ENCODE results near the gene MAPK8. TPM values are rescaled to one million over a fixed set of nuclear protein-coding genes. Genes with fewer than 3 reads are reported as not detected.
"Not testable (repeated sequence)": the region's sequence is repeated elsewhere in the genome, so short reads cannot be mapped to it uniquely, and the experiment has no call there.

Gene MAPK8
- 38.8 TPM for polyA plus RNA-seq (ENCODE audit: insufficient read length)

DNA sequence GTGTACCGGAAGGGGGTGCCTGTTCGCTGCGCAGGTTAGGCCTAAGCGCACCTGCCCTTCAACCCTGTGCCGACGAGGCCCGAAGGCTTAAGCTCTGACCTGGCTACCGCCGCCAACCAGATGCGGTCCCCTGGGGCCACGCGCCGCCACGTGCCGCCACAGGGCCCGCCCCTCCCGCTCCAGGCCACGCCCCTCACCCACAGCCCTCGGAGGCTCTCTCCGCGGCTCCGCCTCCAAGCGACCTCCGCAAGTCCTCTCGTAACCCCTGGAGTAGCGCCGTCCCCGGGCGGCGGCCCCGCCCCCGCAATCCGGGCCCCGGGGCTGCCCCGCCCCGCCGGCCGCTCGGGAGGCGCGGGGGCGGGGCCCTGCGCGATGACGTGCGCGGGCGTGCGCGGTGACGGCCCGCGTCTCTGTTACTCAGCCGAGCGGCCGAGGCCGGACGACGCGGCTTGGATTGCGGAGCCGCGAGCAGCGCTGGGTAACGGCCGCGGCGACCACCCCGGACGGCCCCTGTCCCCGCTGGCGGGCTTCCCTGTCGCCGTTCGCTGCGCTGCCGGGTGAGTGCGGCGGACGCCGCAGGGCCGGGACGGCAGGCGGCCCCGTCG, at the start of gene MAPK8:
Gene MAPK8, plus strand, starts transcription at position 413 of the 605 bp plus-strand sequence. CDS start 94,984 bp downstream, outside the sequence.
- peak; percentile 91 for DNase-seq

DNA sequence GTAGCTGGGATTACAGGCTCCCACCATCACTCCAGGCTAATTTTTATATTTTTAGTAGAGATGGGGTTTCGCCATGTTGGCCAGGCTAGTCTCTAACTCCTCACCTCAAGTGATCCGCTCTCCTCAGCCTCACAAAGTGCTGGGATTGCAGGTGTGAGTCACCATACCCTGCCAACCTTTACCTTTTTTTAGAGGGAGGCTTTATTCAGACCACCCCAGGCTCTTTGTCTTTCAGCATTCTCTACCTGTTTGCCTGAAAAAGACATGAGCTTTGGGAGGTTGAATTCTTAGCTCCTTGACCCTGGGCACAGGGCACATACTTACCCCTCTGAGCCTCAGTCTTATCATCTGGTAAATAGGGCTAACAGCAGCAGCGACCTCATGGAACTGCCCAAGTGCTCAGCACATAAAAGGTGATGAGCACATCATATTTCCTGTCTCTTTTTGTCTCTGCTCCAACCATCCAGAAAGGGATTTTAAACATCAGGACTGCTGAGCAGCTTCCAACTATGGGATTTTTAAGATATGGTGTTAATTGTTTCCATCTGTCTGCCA, 49.0 kb upstream of the MAPK8 start:
- DNase-seq, result no peak

DNA sequence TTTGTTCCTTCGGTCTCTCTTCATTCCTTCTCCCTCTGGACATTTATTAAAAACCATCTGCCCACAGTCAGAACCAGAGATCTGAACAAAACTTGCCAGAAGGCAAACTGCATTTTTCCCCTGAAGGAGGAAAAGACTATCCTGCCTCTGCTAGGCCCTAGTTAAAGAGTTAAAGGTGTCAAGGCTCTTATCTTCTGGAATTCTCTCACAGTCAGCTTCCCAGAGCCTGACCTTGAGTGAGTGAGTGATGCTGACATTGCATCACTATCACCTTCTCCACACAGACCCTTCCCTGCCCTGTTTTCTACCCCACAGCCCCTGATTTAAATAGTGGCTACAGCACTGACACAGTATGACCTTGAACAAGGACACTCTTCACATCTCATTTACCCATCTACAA, 48.4 kb upstream of the MAPK8 start:
- no peak for DNase-seq

DNA sequence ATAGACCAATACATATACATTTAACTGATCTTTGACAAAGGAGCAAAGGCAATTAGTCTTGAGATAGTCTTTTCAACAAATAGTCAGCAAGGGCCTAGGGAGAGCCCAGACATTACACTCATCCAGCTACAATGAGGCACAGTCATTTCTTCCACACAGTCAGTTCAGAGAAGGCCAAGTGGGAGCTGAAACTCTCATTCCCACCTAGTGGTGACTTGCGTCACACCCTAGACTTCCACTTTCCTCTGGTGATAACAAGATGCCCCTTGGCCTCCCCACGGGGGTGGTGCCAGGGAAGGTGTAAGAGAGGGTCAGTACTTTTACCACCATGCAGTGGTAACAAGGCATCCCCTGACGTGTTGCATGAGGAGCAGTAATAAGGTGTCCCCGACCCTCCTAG, 39.9 kb upstream of the MAPK8 start:
- DNase-seq, result no peak

- no peak for DNase-seq
These were observed 35.3 kb upstream of the MAPK8 start for GRCh38 chr10:48271047-48271730.

DNA sequence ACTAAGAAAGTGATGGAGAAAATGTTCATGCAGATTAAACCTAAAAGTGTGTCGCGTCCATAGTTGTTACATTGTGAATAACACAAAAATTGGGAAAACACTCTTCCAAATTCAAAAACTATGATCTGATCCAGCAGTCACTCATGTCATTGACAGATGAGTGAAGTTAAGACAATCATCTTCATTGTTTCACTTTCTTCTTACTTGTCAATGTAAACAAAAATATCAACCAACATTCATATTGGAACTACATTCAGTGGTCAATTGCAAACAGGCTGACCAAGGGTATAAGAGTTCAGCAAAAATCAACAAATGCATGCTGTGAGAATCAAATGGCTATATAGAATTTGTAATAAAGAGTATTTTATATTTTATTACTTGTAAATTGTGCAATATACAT, 33.8 kb upstream of the MAPK8 start:
- no peak for DNase-seq

DNA sequence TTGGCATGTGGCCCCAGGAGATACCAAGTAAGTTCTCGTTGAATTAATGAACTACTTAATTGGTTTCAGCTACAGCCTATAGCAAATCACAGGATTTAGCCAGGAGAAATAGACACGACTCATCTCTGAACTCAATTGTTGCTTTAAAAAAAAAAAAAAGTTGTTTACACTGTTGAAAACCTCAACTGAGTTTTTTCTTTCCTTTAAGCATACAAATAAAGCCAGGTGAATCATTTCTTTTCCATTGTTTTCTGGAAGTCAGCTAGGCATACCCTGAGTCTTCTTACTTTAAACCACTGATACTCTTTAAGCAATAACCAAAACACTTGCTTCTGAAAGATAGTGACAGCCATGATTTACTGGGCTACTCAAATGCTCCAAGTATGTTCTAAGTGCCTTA, 32.7 kb upstream of the MAPK8 start:
- no peak for DNase-seq

- DNase-seq, result no peak
These were observed 31.8 kb upstream of the MAPK8 start, which contains the start of gene FRMPD2 for GRCh38 chr10:48274636-48275035. FRMPD2 (minus strand) TSS chr10:48274696; CDS start chr10:48274567, 129 bp downstream.

GRCh38 chr10:48277093-48277492, 29.4 kb upstream of the MAPK8 start:
- no peak for DNase-seq

- DNase-seq, result no peak
These were observed 27.3 kb upstream of the MAPK8 start for GRCh38 chr10:48279081-48279751.

GRCh38 chr10:48281697-48282096, 24.8 kb upstream of the MAPK8 start:
- DNase-seq, result not testable (repeated sequence)

GRCh38 chr10:48282829-48283228, 23.6 kb upstream of the MAPK8 start:
- DNase-seq, result no peak

- no peak for DNase-seq
These were observed 22.4 kb upstream of the MAPK8 start for GRCh38 chr10:48284002-48284546.

DNA sequence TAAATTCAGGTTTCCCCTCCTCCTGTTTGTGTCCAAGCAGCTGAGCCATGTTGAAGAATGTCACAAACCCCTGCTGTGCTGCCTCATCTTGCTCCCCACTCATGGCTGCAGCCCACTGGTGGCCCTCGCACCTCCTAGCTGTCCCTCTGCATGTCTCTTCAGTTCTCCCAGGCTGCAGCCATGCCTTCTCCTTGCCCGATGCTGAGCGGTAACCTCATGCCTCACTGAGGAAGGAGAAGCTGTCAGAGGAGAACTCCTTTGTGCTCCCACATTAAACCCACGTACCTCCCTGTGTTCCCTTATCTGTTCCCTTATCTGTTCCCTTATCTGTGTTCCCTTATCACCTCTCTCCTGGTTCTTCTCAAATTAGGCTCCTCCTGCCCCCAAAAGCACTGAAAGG, 21.7 kb upstream of the MAPK8 start:
- no peak for DNase-seq

DNA sequence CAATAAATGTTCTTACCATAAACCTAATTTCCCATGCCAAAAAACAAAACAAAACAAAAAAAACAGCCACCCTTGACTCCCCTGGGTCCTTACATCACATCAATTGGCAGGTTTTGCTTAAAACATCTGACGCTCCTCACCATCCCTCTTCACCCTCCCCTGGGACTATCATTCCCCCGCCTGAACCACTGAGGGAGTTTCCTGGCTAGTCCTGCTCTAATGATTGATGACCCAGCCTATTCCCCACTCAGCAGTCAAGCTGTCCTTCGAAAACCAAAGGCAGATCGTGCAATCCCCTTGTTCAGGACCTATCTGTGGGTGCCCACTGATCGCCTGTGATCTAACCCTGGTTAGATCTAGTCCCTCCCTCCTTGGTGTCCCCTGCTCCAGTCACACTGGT, 20.8 kb upstream of the MAPK8 start:
- DNase-seq, result no peak

DNA sequence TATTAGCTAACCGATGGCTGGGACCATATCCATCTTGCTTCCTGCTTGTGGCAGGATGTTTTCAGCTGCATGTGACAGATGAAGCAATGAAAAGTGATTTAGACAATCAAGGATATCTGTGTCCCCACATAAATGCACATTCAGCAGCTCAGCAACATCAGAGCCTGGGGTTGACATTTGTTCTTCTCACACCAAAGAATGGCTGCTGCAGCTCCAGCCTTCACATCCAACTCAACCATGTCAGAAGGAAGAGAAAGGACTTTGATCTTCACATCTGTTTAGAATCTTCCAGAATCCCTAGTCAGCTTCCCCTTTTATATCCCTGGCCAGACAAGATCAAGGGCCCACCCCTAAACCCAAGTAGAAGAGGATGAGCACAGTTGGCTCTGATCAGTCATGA, 20.1 kb upstream of the MAPK8 start:
- DNase-seq, result no peak

DNA sequence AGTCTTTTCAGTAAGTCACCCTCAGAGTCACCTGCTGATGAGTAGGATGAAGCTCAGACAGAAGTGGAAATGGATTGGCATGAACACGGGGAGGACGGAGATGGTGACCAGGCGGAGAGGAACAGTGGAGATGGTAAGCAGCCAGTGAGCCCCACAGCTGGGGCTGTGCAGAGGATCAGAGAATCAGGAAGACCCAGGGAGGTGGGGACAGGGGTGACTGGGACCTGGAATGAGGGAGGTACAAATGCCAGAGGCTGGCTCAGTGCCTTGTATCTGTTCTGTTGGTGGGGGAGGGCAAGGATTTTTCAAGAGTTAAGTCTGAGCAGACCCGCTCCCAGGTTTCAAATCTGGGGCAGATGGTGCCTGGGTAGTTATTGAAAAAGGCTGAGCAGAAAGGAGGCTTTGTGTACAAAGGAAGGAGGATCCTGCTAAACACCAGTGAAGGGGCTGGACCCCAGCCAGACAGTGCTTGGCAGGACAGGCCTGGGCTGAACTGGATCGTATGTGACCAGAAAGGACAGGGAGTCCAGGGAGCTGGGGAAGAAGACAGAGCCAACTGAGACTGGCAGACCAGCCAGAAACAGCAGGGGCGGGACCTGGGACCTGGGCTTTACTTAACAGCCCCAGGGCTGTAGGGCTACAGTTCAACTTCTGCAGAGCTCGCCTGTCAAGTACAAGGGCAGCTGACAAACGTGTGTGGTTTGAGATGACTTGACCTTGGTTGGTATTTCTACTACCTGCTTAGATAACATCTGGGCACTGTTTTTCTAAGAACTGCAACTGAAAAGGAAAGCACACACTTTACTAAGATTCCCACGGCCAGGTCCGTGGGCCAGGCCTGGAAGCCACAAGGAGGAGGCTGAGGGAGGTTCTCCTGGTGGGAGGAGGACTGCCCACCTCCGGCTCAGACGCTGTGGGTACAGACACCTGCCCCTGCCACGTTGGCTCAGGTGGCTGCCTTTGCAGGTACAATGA, 18.8 kb upstream of the MAPK8 start:
- DNase-seq, result no peak

DNA sequence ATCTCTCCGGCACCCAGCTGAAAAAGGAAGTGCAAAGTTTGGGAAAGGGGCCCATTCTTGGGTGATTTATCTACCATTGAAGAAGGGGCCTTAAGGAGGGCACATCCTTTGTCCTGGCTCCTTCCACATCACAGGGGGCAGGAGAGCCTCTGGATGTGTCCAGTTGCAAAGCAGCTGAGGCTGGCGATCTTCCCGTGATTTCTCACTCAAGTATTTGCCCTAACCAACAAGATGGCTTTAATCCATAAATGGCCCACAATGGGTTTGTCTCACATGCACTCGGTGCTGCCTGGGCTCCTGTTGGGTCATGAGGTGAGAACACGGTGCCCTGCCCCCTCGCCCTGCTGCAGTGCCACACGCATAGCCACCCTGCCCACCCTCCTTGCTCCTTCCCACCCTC, 17.8 kb upstream of the MAPK8 start:
- no peak for DNase-seq

- DNase-seq, result peak; percentile 18
These were observed 16.8 kb upstream of the MAPK8 start for GRCh38 chr10:48289501-48290238.

GRCh38 chr10:48290286-48290685, 16.2 kb upstream of the MAPK8 start:
- DNase-seq, result no peak

- DNase-seq, result no peak
These were observed 15.3 kb upstream of the MAPK8 start for GRCh38 chr10:48291190-48291589.

Data from hindlimb muscle (tissue), 1 donor.